Stimulated activated CD8-positive, alpha-beta memory T cell treated with anti-CD3 and anti-CD28 coated beads, Interleukin-4, amount 100 ng/mL, for 48 hours (primary cell): Measurements from ENCODE around the gene STAM.

Experiments used
- DNase-seq: peaks from one replicate; pipeline ENCODE4 v3.0.0-alpha.2; 2020

Gene STAM

GRCh38 chr10:17648243-17649035, 4.5 kb downstream of the STAM start:
- DNase-seq = peak; percentile 84

GRCh38 chr10:17649052-17649451, 5.1 kb downstream of the STAM start:
- DNase-seq = no peak

DNA sequence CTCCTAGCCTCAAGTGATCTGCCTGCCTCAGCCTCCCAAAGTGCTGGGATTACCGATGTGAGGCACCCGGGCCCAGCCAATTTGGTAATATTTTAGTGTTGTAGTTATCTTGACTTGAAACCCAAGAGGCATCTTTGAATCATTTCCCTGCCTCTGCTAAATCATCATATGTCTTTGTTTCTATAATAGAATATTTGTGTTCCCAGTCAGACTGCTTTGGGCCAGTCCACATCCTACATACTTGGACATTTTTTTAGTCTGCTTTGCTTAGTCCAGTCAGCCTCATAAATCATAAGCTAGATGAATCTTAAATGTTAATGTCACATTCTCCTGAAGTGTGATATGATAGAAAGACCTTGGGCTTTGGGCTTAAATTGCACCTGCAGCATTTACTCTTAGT, 5.9 kb downstream of the STAM start:
- no peak for DNase-seq

DNA sequence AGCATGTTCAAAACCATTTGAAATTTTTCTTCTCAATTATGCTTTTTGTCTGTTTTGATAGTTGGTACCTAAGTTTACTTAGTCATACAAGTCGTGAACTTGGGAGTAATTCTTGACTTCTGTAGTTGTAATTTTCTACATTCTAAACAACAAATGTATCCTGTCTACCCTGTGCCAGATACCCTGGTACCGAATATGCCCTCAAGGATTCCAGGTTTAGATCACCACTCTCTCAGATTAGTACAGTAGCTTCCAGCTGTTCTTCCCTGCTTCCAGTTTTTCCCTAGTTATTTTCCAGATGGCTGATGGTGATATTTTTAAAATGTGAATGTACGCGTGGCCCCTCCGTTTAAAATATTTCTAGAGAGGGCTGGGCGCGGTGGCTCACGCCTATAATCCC, 6.5 kb downstream of the STAM start:
- no peak for DNase-seq

- no peak for DNase-seq
These were observed 7.9 kb downstream of the STAM start for GRCh38 chr10:17651896-17652295.

- no peak for DNase-seq
These were observed 8.6 kb downstream of the STAM start for GRCh38 chr10:17652585-17652984.

GRCh38 chr10:17655009-17655408, 11.1 kb downstream of the STAM start:
- no peak for DNase-seq

DNA sequence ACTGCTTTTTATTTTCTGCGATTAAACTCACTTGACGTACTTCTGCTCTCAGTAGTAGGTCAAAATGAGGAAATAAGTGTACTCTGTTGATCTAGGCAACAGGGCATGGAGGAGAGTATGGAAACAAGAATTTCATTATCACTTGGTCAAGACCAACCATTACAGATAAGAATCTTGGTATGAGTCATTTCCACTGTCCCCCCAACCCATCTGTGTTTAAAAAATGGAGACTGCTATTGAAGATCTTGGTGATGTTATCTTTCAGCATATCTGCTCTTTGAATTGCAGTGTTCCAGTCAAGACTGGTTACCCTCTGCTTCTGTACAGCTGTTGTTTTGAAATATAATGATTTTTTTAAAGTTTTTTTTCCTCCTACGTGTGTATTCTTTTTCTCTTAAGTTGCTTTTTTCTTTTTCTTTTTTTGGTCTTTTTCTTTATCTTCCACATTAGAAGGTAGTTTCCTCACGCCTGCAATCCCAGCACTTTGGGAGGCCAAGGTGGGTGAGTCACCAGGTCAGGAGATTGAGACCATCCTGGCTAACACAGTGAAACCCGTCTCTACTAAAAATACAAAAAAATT, 11.7 kb downstream of the STAM start:
- no peak for DNase-seq

DNA sequence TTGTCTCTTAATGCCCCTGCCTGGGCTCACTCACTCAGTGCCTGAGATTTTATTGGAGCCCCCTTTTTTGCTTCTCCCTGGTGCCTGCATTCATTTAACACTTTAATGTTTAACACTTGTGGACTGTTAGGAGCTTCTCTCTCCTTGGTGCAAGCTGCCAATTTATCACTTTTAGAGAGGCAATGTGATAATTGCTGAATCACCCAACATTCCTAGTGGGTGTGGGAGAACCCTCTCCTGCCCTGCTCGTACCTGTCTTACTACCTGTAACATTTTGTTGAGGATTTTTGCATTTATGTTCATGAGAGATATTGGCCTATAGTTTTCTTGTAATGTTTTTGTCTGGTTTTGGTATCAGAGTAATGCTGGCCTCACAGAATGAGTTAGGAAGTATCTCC, 13.2 kb downstream of the STAM start:
- no peak for DNase-seq

- no peak for DNase-seq
These were observed 15.4 kb downstream of the STAM start for GRCh38 chr10:17659365-17659764.

GRCh38 chr10:17660921-17661320, 17.0 kb downstream of the STAM start:
- DNase-seq = no peak

DNA sequence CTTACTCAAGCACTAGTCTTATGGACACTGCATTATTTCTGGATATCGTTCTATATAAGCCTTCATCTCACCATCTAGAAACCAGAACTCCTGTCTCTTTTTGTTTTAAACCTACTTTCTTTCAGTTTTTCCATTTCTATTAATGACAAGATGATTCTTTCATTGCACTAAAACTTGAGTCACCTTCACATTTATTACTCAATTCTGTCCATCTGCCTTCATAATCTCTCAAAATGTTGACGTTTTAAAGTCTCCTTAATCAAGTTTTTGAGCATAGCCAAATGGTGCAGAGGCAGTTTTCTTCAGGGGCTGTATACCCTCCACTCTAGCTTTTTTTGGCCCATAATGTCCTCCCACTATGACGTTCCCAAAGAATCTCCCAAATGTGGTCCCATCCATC, 17.6 kb downstream of the STAM start:
- DNase-seq = no peak

GRCh38 chr10:17662193-17663138, 18.5 kb downstream of the STAM start:
- no peak for DNase-seq

GRCh38 chr10:17663450-17663849, 19.5 kb downstream of the STAM start:
- no peak for DNase-seq

DNA sequence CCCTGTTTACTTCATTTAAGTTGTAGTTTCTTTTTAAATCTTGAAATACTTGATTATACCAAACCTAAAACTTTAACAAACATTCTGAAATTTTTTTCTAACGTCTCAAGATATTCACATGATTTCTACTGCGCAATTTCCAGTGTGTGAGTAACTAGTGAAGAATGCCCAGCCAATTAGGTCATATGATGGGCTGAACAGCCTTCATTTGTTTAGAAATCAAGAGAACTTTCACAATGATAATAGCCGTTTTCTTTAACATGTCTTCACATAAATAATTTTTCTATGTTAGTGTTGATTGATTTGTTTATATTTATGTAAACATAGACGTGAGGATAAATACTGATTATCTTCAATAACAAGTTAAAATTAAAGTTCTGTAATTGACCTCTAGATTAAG, 21.8 kb downstream of the STAM start:
- no peak for DNase-seq

- no peak for DNase-seq
These were observed 24.7 kb downstream of the STAM start for GRCh38 chr10:17668435-17669184.

DNA sequence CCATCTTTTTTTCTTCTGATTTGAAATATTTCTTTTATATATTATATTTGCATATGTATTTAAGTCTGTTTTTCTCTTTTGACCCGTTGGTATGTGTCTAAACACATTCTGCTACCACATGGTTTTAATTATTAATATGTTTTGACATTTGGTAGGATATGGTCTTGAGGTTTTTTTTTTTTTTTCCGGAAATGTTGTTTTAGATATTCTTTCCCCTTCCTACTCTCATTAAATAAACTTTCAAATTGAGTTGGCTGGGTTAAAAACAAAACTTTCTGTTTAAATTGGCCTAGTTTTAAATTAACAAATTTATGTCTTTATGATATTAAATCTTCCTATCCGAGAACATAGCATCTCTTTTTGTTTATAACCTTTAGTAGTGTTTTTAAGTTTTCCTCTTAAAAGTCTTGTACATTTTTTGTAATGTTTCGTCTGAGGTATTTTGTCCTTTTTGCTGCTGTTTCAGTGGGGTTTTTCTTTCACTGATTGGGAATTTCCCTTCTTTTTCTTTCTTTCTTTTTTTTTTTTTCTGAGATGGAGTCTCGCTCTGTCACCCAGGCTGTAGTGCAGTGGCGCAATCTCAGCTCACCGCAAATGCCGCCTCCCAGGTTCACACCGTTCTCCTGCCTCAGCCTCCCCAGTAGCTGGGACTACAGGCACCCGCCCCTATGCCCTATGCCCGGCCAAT, 25.4 kb downstream of the STAM start:
- DNase-seq = peak; percentile 61

GRCh38 chr10:17671307-17671706, 27.4 kb downstream of the STAM start:
- no peak for DNase-seq

GRCh38 chr10:17673471-17674061, 29.6 kb downstream of the STAM start:
- DNase-seq = no peak

DNA sequence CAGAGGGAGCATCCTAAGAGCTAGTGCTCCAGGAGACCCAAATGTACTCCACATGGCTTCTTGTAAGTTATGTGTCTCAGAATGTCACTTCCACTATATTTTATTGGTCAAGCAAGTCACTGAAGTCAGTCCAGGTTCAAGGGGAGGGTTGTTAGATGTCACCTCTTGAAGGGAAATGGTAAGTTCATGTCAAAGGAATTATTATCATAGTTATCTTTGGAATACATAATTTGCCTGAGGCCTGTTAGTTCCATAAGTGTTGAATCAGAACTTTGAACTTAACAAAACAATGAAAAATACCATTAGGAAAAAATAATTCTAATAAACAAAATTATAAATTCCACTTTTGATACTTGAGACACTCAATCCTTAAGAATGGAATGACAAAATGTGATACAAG, 30.6 kb downstream of the STAM start:
- DNase-seq = no peak

- no peak for DNase-seq
These were observed 31.7 kb downstream of the STAM start for GRCh38 chr10:17675638-17676037.

DNA sequence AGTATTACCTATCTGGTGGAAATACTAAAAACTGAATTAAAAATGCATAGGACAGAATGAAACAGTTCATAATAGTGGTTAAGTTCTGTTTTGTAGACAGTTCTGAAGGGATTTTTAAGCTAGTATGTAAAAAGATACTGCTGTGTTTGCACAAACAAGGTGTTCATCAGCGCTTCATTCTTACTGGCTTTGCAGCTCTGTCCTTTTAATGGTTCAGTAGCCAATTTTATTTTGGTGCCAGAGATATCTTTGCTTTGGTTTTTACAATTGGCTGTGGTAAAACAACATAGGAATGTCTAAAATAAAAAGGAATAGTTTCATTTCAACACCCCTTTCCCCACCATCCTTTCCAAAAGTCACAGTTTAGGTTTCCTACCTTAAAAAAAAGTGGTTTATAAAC, 33.0 kb downstream of the STAM start:
- DNase-seq = no peak
